Breast epithelium (tissue), 4 donors: Measurements from ENCODE around the gene SLC26A9. TPM values are rescaled to one million over a fixed set of nuclear protein-coding genes. Genes with fewer than 3 reads are reported as not detected.

ENCODE experiments used
- DNase-seq, 2 donors: peaks; one replicate each; pipeline ENCODE4 v3.0.0-alpha.2; 2019; ENCODE audit warnings: low spot score in 2 of 2
- H3K27ac ChIP-seq, 2 donors: fragments of 200-600 bp; sonication (generic) in 1 of 2; one replicate each; pipeline ENCODE4 v1.5.1; 2016 to 2019; ENCODE audit warnings: mild to moderate bottlenecking in 1 of 2
- H3K27me3 ChIP-seq, 2 donors: fragments of 200-600 bp; sonication (generic) in 1 of 2; one replicate each; pipeline versions ENCODE4 v1.5.1 to v1.6.0; 2017 to 2019; ENCODE audit warnings: control low read depth in 1 of 2, mild to moderate bottlenecking in 1 of 2
- H3K36me3 ChIP-seq: fragments of 200-600 bp; one replicate; pipeline ENCODE4 v1.5.1; 2019
- H3K4me1 ChIP-seq, 2 donors: fragments of 200-600 bp; sonication (generic); one replicate each; pipeline ENCODE4 v1.5.1; 2016 to 2019; ENCODE audit warnings: control low read depth in 1 of 2
- H3K4me3 ChIP-seq, 3 donors: fragments of 200-600 bp; sonication (generic); 1 replicate in 2 of 3; 2 replicates in 1 of 3; pipeline ENCODE4 v1.5.1; 2016 to 2019; ENCODE audit warnings: mild to moderate bottlenecking in 3 of 3, moderate library complexity in 2 of 3
- H3K9me3 ChIP-seq, 2 donors: fragments of 200-600 bp; sonication (generic) in 1 of 2; one replicate each; pipeline ENCODE4 v1.5.1; 2016 to 2019; ENCODE audit warnings: control low read depth in 1 of 2
- CTCF ChIP-seq, 3 donors: fragments of 450-650 bp; IDR thresholded peaks; one replicate each; pipeline ENCODE4 v1.5.1; 2016 to 2017; ENCODE audit warnings: antibody characterized with exemption in 3 of 3, mild to moderate bottlenecking in 3 of 3, moderate library complexity in 3 of 3
- POLR2A ChIP-seq: fragments of 450-650 bp; IDR thresholded peaks from one replicate; pipeline ENCODE4 v1.6.1; 2016; ENCODE audit warnings: antibody characterized with exemption, mild to moderate bottlenecking, moderate library complexity
- POLR2AphosphoS5 ChIP-seq, 3 donors: sonication (generic); formaldehyde crosslinking; IDR thresholded peaks; one replicate each; pipeline ENCODE4 v1.6.1; 2017; ENCODE audit warnings: antibody characterized with exemption in 3 of 3
- intact Hi-C: fragments of 100-400 bp; cut with DNase I; formaldehyde crosslinking; loops from one replicate; pipeline ENCODE4 v1.15.1; 2023; ENCODE audit warnings: low total_unique reads
- total RNA-seq, 3 donors: library from RNA; depleted of rRNA; stranded (reverse); fragments of >200 nt; gene quantifications; one replicate each; pipeline ENCODE4 v1.1.0, GENCODE V29; 2016

Gene SLC26A9
- total RNA-seq, 3 donors from 2014 or later: not detected

DNA sequence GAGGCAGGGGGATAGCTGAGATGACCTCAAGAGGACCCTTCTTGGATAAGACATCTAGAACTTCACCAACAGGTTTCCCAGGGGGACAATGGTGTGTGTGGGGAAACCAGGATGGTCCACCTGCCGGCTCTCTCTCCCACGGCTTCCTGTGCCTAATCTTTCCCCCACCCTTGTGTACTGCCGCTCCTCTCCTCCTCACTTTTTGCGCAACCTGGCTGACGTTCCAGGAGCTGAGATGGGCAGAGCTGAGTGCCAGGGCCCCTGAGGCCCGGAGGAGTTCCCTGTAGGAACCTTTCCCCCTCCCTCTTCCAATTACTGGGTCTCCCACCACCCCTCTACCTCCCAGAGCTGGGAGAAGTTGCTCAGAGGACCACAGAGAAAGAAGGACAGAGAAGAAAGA, 6.9 kb downstream of the SLC26A9 start:
- Histone ChIP-seq H3K9me3 (no peaks in the 10 kb centered on the region), H3K4me3 (no peak overlapping the region), H3K4me1 (peaks cover 4 to 6% of the 10 kb centered on the region in 2 donors), H3K27ac (no peak overlapping the region), H3K27me3 (peaks cover 0 to 16% of the 10 kb centered on the region in 2 donors), H3K36me3 (no peaks in the 10 kb centered on the region)
- TF ChIP-seq CTCF (IDR thresholded peaks at IDR 0.05) (no peak), POLR2AphosphoS5 (IDR thresholded peaks at IDR 0.05) (no peak), POLR2A (no peak)
- DNase-seq: no peak
- intact Hi-C loops: no loop called here

DNA sequence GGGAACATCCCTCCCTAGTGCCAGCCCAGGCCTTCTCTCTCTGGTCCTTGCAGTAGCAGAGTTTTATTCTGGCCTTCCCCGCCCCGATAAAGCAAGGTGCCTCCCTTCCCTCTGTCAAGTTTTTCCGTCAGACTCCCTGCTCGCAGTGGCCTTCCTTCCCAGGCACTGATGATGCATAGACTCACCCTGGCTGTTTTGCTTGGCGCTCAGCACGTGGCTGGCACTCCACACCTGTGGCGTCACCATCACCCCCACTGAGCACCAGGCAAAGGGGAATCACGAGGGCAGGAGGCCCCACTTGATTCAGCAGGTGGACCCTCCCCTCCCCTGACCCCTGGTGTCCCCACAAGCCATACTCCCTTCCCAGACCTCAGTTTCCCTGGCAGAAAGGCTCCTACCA, 7.4 kb downstream of the SLC26A9 start:
- Histone ChIP-seq H3K9me3 (no peaks in the 10 kb centered on the region), H3K4me1 (peaks cover 4 to 6% of the 10 kb centered on the region in 2 donors), H3K27ac (no peak overlapping the region), H3K27me3 (peaks cover 0 to 16% of the 10 kb centered on the region in 2 donors), H3K4me3 (no peak overlapping the region), H3K36me3 (no peaks in the 10 kb centered on the region)
- no peak for TF ChIP-seq CTCF (IDR thresholded peaks at IDR 0.05)
- no peak for TF ChIP-seq POLR2AphosphoS5 (IDR thresholded peaks at IDR 0.05)
- no peak for TF ChIP-seq POLR2A
- intact Hi-C loops: no loop called here
- DNase-seq: no peak

DNA sequence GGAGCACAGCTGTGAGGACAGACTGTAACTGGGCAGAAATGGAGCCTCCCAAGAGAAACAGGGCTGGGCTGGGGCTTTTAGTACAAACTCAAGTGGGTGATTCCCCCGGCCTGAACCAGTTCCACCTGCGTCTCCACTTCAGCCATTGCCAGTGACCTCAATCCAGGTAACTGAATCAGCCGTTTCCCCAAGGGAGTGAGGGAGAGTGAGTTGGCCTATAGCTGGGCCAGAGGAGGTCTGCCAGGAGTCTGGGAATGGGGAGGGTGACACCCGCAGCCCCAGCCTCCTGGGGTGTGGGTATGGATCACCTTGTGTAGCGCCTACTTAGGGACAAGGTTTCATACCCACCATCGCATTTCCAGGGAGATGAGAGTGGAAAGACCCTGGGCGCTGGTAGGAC, 8.5 kb downstream of the SLC26A9 start:
- TF ChIP-seq CTCF (IDR thresholded peaks at IDR 0.05) (no peak), POLR2A (no peak), POLR2AphosphoS5 (IDR thresholded peaks at IDR 0.05) (no peak)
- H3K9me3 ChIP-seq: no peaks in the 10 kb centered on the region
- H3K27me3 ChIP-seq: peaks cover 0 to 6% of the 10 kb centered on the region in 2 donors
- peaks cover 4 to 6% of the 10 kb centered on the region in 2 donors for H3K4me1 ChIP-seq
- no peaks in the 10 kb centered on the region for H3K36me3 ChIP-seq
- intact Hi-C loops: no loop called here
- peak in 1 of 2 donors; percentile 53 for DNase-seq
- peak overlapping the region; percentile 68 to 77 for H3K27ac ChIP-seq
- no peak overlapping the region for H3K4me3 ChIP-seq

DNA sequence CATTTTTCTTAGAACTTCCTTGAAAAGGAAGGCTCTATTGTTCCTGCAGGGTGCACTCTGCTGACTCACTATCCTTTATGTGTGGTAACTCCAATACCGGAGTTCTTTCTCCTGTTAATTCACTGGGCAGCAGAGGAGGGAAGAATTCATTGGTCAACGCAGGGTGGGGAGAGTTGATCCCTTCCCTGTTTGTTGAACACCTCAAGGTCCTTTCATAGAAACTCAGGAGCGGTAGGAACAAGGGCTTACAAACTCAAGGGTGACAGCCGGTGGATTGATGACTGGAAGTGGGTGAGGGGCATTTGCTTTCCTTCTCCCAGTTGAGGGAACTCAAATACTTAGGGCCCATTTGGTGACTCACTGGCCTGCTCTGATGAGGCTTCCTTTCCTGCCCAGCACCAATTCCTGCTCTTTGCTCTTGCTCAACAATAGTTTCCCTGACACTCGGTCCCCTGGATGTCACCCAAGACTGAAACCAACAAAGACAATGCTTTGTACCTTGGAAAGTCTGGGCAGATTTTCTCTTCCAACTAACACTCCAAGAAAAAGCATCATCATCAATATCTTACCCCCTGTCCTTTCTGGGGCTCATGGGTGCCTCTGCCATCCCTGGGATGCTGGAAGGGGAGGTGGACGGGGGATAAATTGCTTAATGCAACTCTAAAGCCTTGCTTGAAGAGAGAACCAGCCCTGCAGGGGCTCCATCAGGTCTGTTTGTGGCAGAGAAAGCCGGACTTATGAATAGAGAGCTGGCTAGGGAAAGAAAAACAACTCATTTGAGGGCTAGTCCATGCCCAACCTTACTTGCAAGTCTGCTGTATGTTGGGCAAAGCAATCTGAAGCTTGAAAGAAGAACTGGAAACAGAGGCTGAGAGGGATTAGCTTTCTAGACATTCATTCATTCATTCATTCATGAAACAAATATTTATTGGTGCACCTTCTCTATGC, 9.3 kb downstream of the SLC26A9 start:
- no peaks in the 10 kb centered on the region for H3K9me3 ChIP-seq
- H3K4me3 ChIP-seq: no peak overlapping the region
- peaks cover 4 to 6% of the 10 kb centered on the region in 2 donors for H3K4me1 ChIP-seq
- H3K27ac ChIP-seq: peak overlapping the region; percentile 68 to 77
- H3K36me3 ChIP-seq: no peaks in the 10 kb centered on the region
- intact Hi-C loops: no loop called here
- DNase-seq: peak in 1 of 2 donors; percentile 75
- H3K27me3 ChIP-seq: no peaks in the 10 kb centered on the region
- no peak for TF ChIP-seq POLR2AphosphoS5 (IDR thresholded peaks at IDR 0.05)
- no peak for TF ChIP-seq CTCF (IDR thresholded peaks at IDR 0.05)
- no peak for TF ChIP-seq POLR2A

- H3K36me3 ChIP-seq: no peaks in the 10 kb centered on the region
Measured at GRCh38 chr1:205932776-205933175, 10.5 kb downstream of the SLC26A9 start.

More at GRCh38 chr1:205932776-205933175, 10.5 kb downstream of the SLC26A9 start:
- intact Hi-C loops: no loop called here
- H3K4me3 ChIP-seq: no peak overlapping the region
- TF ChIP-seq POLR2A (no peak), CTCF (IDR thresholded peaks at IDR 0.05) (no peak), POLR2AphosphoS5 (IDR thresholded peaks at IDR 0.05) (no peak)
- peaks cover 4 to 6% of the 10 kb centered on the region in 2 donors for H3K4me1 ChIP-seq
- H3K27me3 ChIP-seq: no peaks in the 10 kb centered on the region
- no peak for DNase-seq
- peak overlapping the region in 1 of 2 donors; percentile 77 for H3K27ac ChIP-seq
- H3K9me3 ChIP-seq: no peaks in the 10 kb centered on the region
